ENCODE data around the gene SH3GL3. TPM values are rescaled to one million over a fixed set of nuclear protein-coding genes. Genes with fewer than 3 reads are reported as not detected.

Gene SH3GL3
- total RNA-seq, 2 donors from 2014 or later = not detected

DNA sequence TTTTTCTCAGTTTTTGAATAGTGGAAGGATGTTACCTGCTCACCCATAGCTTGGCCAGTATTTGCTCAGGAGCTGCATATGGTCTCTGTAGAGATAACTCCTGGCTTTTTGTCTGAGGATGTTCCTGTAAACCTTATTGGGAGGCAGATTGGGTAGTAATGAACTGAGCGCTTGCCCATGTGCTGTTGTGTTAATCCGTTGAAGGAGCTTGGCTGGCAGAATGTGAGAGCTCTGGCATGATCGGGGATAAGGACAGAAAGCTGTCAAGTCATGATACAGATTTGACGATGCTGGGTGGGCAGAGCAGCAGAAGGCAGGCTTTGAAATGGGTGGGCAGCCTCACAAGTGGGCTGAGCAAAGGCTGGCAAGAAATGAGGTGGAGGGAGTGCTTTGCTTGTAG is 27.4 kb downstream of the SH3GL3 start:
- no peak overlapping the region for H3K27ac Mint-ChIP-seq
- H3K9me3 Mint-ChIP-seq = no peaks in the 10 kb centered on the region
- ATAC-seq (no peak), DNase-seq (ENCODE audit: low spot score) (no peak)
- peaks cover 27 to 39% of the 10 kb centered on the region in 2 donors for H3K27me3 Mint-ChIP-seq
- H3K36me3 Mint-ChIP-seq = no peaks in the 10 kb centered on the region
- H3K4me1 Mint-ChIP-seq (ENCODE audit: low read depth in 2 of 2) = no peaks in the 10 kb centered on the region
- no peak overlapping the region for H3K4me3 Mint-ChIP-seq

DNA sequence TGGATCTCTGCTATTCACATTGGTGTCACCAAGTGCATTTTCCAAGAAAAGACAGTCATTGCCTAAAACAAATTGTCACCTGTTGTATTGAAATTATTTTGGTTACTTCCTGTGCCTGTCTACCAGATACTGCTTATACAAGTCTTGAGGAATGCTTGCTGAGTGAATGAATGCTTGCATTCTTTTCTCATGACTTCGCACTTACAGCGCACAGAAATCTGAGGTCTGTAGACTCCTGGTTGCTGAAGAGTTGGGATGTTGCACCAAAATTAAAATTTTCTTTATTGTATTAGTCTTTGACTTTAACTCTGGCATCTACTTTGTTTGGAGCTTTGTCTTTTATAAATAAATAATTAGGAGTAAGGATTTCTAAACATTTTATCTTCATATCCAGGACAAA is 28.4 kb downstream of the SH3GL3 start:
- DNase-seq (ENCODE audit: low spot score) (no peak), ATAC-seq (no peak)
- Mint-ChIP-seq H3K4me3 (no peak overlapping the region), H3K4me1 (ENCODE audit: low read depth in 2 of 2) (no peaks in the 10 kb centered on the region), H3K36me3 (no peaks in the 10 kb centered on the region), H3K27ac (no peak overlapping the region), H3K27me3 (peaks cover 26 to 32% of the 10 kb centered on the region in 2 donors), H3K9me3 (no peaks in the 10 kb centered on the region)

DNA sequence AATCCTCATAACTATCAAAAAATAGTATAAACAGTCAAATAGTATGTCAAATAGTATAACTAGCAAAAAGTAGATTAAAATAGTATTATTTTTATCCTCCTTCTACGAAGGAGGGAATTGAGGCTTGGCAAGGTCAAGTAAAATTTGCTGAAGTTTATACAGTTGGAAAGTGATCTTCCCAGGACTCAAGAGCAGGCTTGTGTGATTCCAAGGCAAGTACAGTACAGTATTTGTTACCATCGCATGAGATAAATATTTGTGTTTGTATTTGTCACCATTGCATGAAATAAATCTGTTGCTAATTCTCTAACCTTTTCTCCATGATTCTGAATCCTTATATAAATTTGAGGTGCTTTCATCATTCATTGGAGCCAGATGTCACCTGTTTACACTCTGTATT is 28.9 kb downstream of the SH3GL3 start:
- ATAC-seq (no peak), DNase-seq (ENCODE audit: low spot score) (no peak)
- Mint-ChIP-seq H3K27me3 (peaks cover 24 to 28% of the 10 kb centered on the region in 2 donors), H3K36me3 (no peaks in the 10 kb centered on the region), H3K9me3 (no peaks in the 10 kb centered on the region), H3K27ac (no peak overlapping the region), H3K4me1 (ENCODE audit: low read depth in 2 of 2) (no peaks in the 10 kb centered on the region), H3K4me3 (no peak overlapping the region)

DNA sequence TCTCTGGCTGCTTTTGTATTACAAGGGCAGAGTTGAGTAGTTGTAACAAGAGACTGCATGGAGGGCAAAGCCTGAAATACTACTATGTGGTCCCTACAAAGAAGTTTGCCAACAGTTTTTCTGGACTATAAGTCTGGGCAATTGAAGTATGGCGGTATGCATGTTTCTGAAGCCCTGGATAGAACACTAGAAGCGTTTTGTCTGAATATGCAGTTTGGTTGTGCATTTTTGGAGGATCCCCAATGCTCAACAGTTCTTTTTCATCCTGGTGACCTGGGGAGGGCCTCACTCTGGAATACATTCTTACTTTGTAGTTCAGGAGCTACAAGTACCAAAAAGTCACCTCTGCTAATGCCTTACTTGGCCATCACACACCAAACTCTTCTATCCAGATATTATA is 29.6 kb downstream of the SH3GL3 start:
- H3K4me3 Mint-ChIP-seq = no peak overlapping the region
- no peaks in the 10 kb centered on the region for H3K36me3 Mint-ChIP-seq
- no peak for ATAC-seq
- H3K9me3 Mint-ChIP-seq = no peaks in the 10 kb centered on the region
- DNase-seq (ENCODE audit: low spot score) = no peak
- no peak overlapping the region for H3K27ac Mint-ChIP-seq
- no peaks in the 10 kb centered on the region for H3K4me1 Mint-ChIP-seq (ENCODE audit: low read depth in 2 of 2)
- peaks cover 24 to 28% of the 10 kb centered on the region in 2 donors for H3K27me3 Mint-ChIP-seq

DNA sequence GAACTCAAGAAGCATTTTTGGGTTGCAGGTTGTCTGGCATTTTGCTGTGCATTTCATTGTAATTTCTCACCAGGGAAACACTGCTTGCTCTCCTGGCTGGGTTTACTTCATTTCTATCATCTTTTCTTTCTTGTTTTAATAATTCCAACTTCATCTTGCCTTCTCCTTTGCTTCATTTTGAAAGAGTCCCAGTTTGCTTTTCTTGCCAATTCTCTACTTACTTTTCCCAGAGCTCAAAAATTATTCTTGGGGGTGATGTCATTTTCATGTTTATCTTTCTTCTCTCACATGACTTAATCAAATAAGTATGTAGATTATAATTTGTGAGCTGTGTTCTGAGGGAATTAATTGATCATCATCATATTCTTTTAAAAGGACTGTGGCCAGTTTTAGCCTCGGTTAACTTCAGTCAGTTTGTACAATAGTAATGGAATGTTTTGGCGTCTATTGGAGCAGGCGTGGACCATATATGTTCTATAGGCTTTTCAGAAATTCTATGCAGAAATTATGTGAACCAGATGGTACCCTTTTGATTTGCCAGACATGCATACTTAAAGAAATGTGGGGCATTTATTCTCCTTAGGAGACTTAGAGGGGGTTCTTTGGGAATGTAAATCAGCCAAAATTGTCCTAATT is 30.1 kb downstream of the SH3GL3 start:
- H3K27me3 Mint-ChIP-seq = peaks cover 22 to 25% of the 10 kb centered on the region in 2 donors
- no peaks in the 10 kb centered on the region for H3K36me3 Mint-ChIP-seq
- no peaks in the 10 kb centered on the region for H3K4me1 Mint-ChIP-seq (ENCODE audit: low read depth in 2 of 2)
- no peaks in the 10 kb centered on the region for H3K9me3 Mint-ChIP-seq
- ATAC-seq (no peak), DNase-seq (ENCODE audit: low spot score) (no peak)
- no peak overlapping the region for H3K27ac Mint-ChIP-seq
- no peak overlapping the region for H3K4me3 Mint-ChIP-seq

DNA sequence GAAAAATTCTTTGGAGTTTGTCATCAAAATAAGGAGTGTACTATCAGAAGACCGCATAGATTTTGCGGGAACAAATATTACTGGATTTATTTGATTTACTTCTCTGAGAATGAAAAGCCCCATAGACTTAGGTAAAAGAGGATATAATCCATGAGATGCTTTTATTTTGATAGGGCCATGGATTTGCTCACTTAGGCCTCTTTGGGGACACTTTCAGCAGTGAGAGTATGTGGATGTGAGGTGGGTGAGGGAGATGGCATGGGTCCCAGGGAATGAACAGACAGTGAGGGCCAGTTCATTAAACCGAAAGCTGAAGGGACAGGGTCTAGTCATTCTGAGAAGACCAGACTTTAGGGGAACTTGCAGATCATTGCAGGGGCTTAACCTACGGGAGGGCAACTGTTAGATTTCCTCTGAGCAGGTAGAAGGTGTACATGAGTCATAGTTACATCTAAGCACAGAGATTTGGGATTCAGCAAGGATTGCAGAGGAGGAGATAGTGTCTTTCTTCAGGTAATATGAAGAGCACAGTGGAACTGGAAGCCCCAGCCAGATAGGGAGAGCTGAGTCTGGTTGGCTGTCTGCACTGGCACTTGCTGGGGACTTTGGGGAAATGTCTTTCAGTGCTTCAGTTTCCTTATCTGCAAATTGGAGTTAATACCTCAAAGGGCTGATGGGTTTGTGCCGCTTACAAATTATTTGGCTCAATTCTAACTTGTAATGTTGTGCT is 30.8 kb downstream of the SH3GL3 start:
- Mint-ChIP-seq H3K9me3 (no peaks in the 10 kb centered on the region), H3K27me3 (peaks cover 17 to 18% of the 10 kb centered on the region in 2 donors), H3K4me1 (ENCODE audit: low read depth in 2 of 2) (no peaks in the 10 kb centered on the region), H3K4me3 (no peak overlapping the region), H3K36me3 (no peaks in the 10 kb centered on the region), H3K27ac (no peak overlapping the region)
- no peak for DNase-seq (ENCODE audit: low spot score)
- no peak for ATAC-seq

DNA sequence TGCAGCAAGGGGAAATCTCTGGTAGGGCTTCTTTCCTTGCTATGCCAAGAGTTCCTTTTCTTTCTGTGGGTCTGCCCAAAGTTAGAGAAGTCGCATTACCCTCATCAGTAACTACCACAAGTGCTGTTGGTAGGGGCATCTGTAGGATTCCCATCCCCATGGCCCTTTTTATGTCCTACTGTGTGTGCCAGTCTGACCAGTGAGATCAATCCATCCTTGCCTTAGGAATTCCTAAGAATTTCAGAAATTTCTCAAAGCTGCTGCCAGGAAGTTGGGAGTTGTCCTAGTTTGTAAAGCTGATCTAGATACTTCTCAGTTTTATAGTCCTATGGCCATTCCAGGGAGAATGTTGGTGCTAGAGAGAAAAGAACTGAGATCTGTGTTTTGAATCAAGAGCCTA is 36.5 kb downstream of the SH3GL3 start:
- ATAC-seq (no peak), DNase-seq (ENCODE audit: low spot score) (no peak)
- no peak overlapping the region for H3K27ac Mint-ChIP-seq
- H3K4me1 Mint-ChIP-seq (ENCODE audit: low read depth in 2 of 2) = no peaks in the 10 kb centered on the region
- H3K36me3 Mint-ChIP-seq = peaks cover 12% of the 10 kb centered on the region
- H3K27me3 Mint-ChIP-seq = peaks cover 11 to 21% of the 10 kb centered on the region in 2 donors
- peaks cover 5% of the 10 kb centered on the region for H3K9me3 Mint-ChIP-seq
- no peak overlapping the region for H3K4me3 Mint-ChIP-seq

DNA sequence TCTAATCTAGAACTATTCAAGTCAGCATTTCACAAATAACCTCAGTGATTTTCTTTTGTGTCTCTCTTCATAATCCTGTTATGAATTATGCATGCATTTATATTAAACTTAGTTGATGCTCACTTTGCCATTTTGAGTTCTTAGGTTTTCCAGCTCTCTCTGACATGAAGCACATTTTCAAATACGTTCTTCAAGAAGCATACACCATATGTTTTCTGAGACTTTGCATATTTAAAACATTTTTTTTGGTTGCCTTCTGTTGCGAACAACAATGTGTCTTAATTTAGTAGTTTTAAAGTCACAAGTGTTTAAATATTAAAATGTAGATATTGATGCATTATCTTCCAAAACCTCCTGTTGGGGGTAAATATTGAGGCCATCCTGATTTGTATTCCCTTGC is 37.5 kb downstream of the SH3GL3 start:
- DNase-seq (ENCODE audit: low spot score) (no peak), ATAC-seq (no peak)
- Mint-ChIP-seq H3K27ac (no peak overlapping the region), H3K27me3 (peaks cover 6 to 14% of the 10 kb centered on the region in 2 donors), H3K4me3 (no peak overlapping the region), H3K9me3 (peaks cover 5% of the 10 kb centered on the region), H3K4me1 (ENCODE audit: low read depth in 2 of 2) (no peaks in the 10 kb centered on the region), H3K36me3 (peaks cover 12% of the 10 kb centered on the region)

DNA sequence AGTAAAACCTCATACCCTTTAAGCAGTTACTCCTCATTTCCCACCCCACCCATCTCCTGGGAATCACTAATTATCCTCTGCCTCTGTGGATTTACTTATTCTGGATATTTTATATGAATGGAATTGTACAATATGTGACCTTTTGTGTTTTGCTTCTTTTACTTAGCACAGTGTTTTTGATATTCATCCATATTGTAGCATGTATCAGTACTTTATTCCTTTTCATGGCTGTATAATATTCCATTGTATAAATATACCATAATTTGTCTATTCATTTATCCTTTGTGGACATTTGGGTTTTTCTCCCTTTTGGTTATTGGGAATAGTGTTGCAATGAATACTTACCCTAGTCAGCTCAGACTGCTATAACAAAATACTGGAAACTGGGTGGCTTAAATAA is 39.2 kb downstream of the SH3GL3 start:
- ATAC-seq (no peak), DNase-seq (ENCODE audit: low spot score) (no peak)
- no peaks in the 10 kb centered on the region for H3K4me1 Mint-ChIP-seq (ENCODE audit: low read depth in 2 of 2)
- peaks cover 5% of the 10 kb centered on the region for H3K9me3 Mint-ChIP-seq
- peaks cover 12% of the 10 kb centered on the region for H3K36me3 Mint-ChIP-seq
- no peak overlapping the region for H3K27ac Mint-ChIP-seq
- H3K4me3 Mint-ChIP-seq = no peak overlapping the region
- peaks cover 7 to 14% of the 10 kb centered on the region in 2 donors for H3K27me3 Mint-ChIP-seq

DNA sequence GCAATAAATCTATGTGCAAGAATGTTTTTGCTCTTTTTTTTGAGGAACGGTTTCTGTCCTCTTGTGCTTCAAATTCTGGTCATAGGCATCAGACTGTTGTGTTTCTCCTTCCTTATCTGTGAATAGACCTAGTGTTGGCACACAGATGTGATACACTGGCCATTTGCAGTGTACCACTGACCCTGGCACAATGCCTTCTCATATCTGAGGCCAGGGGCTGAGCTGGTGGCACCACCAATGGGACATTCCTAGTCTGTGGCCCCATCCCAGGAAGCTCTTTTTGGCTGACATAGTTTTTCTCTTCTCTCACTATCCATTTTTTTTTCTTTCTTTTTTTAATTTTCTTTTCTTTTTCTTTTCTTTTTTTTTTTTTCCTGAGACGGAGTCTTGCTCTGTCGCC is 40.4 kb downstream of the SH3GL3 start:
- Mint-ChIP-seq H3K9me3 (peaks cover 5% of the 10 kb centered on the region), H3K27me3 (peaks cover 7 to 14% of the 10 kb centered on the region in 2 donors), H3K36me3 (peaks cover 12% of the 10 kb centered on the region), H3K4me1 (ENCODE audit: low read depth in 2 of 2) (no peaks in the 10 kb centered on the region), H3K4me3 (no peak overlapping the region), H3K27ac (no peak overlapping the region)
- ATAC-seq (no peak), DNase-seq (ENCODE audit: low spot score) (no peak)

DNA sequence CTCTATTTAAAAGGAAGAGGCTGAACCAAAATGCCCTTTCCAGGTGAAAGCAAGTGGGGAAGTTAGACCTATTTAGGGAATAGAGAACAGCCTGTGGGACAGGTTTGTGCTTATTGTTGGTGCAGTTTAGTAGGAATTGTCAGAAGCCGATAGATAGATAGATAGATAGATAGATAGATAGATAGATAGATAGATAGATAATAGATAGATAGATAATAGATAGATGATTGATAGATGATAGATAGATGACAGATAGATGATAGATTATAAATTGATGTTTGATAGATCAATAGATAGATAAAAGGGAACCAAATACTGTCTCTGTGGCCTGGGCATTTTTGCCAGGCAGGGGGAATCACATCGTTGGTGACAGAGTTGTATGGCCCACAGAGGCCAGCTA is 42.5 kb downstream of the SH3GL3 start:
- H3K9me3 Mint-ChIP-seq = peaks cover 5% of the 10 kb centered on the region
- ATAC-seq (no peak), DNase-seq (ENCODE audit: low spot score) (no peak)
- peaks cover 8% of the 10 kb centered on the region for H3K36me3 Mint-ChIP-seq
- H3K27me3 Mint-ChIP-seq = peaks cover 8 to 9% of the 10 kb centered on the region in 2 donors
- no peak overlapping the region for H3K27ac Mint-ChIP-seq
- no peak overlapping the region for H3K4me3 Mint-ChIP-seq
- no peaks in the 10 kb centered on the region for H3K4me1 Mint-ChIP-seq (ENCODE audit: low read depth in 2 of 2)

DNA sequence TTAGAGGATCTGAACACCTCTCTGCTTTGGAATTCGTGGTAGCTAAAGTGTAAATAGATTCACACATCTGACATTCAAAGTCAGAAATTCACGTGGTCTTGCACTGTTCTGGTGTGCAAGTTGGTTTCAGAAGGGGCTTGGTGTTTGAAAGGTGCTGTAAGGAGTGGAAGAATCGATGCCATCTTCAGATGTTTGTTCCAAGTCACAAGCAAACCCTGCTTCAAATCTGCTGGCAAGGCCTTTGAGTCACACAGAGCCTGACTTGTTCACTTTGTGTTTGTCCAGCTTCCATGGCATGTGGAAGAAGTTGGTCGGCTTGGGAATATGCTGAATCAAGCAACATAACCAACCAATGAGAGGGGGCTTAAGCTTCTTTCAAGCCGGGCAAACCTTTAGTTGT is 44.3 kb downstream of the SH3GL3 start:
- no peak overlapping the region for H3K4me3 Mint-ChIP-seq
- no peaks in the 10 kb centered on the region for H3K4me1 Mint-ChIP-seq (ENCODE audit: low read depth in 2 of 2)
- peaks cover 5% of the 10 kb centered on the region for H3K9me3 Mint-ChIP-seq
- H3K27ac Mint-ChIP-seq = no peak overlapping the region
- no peak for DNase-seq (ENCODE audit: low spot score)
- H3K36me3 Mint-ChIP-seq = peaks cover 8% of the 10 kb centered on the region
- ATAC-seq = no peak
- H3K27me3 Mint-ChIP-seq = peaks cover 6 to 9% of the 10 kb centered on the region in 2 donors

DNA sequence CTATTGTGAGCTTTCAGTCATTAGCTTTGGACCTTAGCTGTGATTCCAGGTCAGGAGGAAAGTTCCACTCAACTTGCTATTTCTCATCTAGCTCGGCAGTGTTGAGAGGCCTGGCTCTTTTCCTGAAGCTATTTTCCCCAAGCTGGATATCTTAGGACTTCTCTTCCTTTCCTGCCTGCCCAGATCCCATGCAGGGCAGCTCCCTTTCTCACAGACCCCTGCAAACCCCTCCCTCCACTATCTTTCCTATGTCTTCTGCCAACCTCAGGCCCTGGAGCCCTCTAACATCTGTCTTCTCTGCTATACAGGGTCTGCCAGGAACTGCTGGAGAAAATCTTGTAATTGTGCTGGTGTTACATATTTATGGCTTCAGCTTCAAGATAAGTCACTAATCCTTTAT is 49.6 kb downstream of the SH3GL3 start:
- H3K4me1 Mint-ChIP-seq (ENCODE audit: low read depth in 2 of 2) = no peaks in the 10 kb centered on the region
- no peaks in the 10 kb centered on the region for H3K36me3 Mint-ChIP-seq
- no peak overlapping the region for H3K27ac Mint-ChIP-seq
- ATAC-seq = no peak
- H3K4me3 Mint-ChIP-seq = no peak overlapping the region
- H3K9me3 Mint-ChIP-seq = peaks cover 4% of the 10 kb centered on the region
- peaks cover 8% of the 10 kb centered on the region in 2 donors for H3K27me3 Mint-ChIP-seq
- no peak for DNase-seq (ENCODE audit: low spot score)

DNA sequence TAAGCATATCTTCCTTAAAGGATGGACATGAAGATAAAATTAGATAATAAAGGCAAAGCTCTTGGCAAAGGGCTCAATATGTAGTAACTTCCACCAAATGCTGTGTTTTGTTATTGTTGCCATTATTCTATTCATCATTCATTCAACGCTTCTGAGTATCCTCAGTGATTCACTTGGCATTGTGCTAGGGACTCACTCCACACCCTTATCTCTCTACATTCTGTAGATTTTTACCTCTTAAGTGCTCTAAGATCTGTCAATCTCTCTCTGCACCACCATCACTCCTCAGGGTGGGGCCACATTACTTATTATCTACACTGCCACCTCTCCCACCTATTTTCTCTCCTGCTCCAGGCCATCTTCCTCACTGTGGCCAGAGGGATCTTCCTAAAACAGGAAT is 51.2 kb downstream of the SH3GL3 start:
- H3K4me3 Mint-ChIP-seq = no peak overlapping the region
- no peaks in the 10 kb centered on the region for H3K36me3 Mint-ChIP-seq
- no peak overlapping the region for H3K27ac Mint-ChIP-seq
- no peak for ATAC-seq
- H3K4me1 Mint-ChIP-seq (ENCODE audit: low read depth in 2 of 2) = no peaks in the 10 kb centered on the region
- peaks cover 4% of the 10 kb centered on the region for H3K9me3 Mint-ChIP-seq
- DNase-seq (ENCODE audit: low spot score) = no peak
- peaks cover 8% of the 10 kb centered on the region in 2 donors for H3K27me3 Mint-ChIP-seq
